NCI-H2171 treated with DMSO at 0.1 percent for 48 hours (cell line): ENCODE data around the gene ZNF559.
A peak's percentile ranks its signal among the peaks of the same experiment; 100 is the strongest.

Source experiments
- DNase-seq: peaks from one replicate; lab custom pipeline; 2025; lab: John Stamatoyannopoulos, UW

Gene ZNF559

DNA sequence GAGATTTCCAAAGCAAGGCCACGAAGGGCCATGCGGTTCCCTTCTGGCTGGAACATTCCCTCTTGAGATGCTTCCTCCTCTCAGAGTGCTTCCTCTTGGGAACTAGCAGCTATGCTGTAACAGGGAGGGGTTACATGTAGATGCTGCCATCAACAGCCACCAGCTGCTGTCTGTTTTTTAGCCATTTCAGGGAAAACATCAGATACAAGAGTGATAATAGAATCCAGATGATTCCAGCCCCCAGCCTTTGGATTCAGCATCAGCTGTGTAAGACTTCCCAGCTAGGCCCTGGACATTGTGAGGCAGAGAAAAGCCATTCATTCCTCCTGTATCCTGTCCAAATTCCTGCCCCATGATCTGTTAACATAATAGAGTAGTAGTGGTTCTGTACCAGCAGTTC lies 30.7 kb downstream of the ZNF559 start:
- DNase-seq: no peak

DNA sequence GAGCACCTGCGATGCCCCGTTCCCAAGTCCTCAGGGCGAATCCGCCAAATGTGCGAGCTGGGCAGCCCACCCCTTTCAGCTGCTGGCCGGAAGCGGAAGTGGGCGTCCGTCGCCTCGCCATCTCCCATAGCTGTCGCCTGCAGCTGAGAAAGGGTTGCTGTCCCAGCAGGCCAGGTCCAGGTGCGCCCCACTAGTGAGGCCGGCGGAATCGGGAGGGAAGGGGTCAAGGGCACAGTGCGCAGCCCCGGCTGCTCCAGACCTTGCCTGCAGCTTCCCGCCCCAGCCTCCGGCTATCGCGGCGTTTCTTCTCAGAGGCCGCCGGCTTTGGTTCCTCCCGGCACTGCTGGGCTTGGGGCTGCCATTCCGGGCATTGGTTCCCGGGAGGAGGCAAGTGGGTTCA lies 38.9 kb downstream of the ZNF559 start, which contains the start of gene ZNF177:
Gene ZNF177 (plus strand): TSS at position 109 of the 400 bp plus-strand sequence. CDS start 15,299 bp downstream, outside the sequence.
- DNase-seq: peak; percentile 73

DNA sequence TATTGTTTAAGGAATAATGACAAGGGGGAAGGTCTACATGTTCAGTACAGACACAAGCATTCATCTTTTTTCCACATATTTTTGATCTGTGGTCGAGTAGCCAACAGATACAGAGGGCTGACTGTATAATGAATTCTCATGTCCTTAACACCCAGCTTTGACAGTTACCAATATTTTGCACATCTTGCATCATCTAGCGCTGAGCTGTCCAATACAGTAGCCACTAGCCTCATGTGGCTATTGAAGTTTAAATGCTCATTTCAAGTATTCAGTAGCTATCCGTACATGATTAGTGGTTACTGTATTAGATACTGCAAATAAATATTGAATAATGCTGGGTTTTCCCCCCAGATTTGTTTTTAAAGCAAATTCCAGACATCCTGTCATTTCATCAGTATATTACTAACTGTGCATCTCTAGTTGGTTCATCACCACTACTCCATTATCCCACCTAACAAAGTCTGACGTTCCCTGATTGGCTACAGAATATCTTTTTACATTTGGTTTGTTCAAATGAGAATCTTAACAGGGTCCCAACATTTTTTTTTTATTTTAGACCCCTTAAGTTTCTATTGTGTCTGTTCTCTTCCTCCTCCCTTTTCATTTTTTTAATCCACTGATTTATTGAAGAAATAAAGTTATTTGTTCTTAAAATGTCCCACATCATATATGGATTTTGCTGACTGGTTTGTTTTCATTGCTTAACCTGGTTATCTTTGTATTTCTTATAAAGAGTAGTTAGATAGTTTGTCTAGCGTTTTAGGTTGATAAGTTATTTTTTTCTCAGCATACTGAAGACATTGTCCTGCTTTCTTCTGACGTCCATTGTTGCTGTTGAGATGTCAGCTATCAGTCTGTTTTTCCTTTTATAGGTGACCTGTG lies 47.0 kb downstream of the ZNF559 start:
- DNase-seq: no peak

DNA sequence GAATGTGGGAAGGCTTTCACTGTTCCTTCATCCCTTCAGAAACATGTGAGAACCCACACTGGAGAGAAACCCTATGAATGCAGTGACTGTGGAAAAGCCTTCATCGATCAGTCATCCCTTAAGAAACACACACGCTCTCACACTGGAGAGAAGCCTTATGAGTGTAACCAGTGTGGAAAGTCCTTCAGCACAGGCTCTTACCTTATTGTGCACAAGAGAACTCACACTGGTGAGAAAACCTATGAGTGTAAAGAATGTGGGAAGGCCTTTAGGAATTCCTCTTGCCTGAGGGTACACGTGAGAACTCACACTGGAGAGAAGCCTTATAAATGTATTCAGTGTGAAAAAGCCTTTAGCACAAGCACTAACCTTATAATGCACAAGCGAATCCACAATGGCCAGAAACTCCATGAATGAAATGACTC lies 57.4 kb downstream of the ZNF559 start:
- DNase-seq: no peak
